Measurements from ENCODE around the gene DOCK4.
"Not testable (repeated sequence)": the region's sequence is repeated elsewhere in the genome, so short reads cannot be mapped to it uniquely, and the experiment has no call there.

The DOCK4 gene

GRCh38 chr7:111918461-111918860, 287.7 kb downstream of the DOCK4 start:
- no peak overlapping the region for H3K4me3 ChIP-seq (IDR thresholded peaks at IDR 0.05; ENCODE audit: insufficient read depth, low read depth, low read length)
- H3K9ac ChIP-seq, result no peak overlapping the region
- H3K79me2 ChIP-seq (ENCODE audit: insufficient read depth, low read depth), result no peaks in the 10 kb centered on the region
- H3K4me1 ChIP-seq (ENCODE audit: low read depth, poor library complexity, severe bottlenecking), result no peaks in the 10 kb centered on the region
- H4K20me1 ChIP-seq (ENCODE audit: insufficient read depth), result no peaks in the 10 kb centered on the region
- TF ChIP-seq CTCF (conservative IDR thresholded peaks at IDR 0.05; ENCODE audit: low read depth, low read length), result no peak
- no peak overlapping the region for H3K4me2 ChIP-seq
- no peak overlapping the region for H3K27ac ChIP-seq
- no peak overlapping the region for H2AFZ ChIP-seq (ENCODE audit: low read depth)
- no peaks in the 10 kb centered on the region for H3K36me3 ChIP-seq (ENCODE audit: insufficient read depth)
- H3K27me3 ChIP-seq (ENCODE audit: insufficient read depth, low read depth), result no peaks in the 10 kb centered on the region

GRCh38 chr7:111917404-111917803, 288.8 kb downstream of the DOCK4 start:
- not testable (repeated sequence) for H3K79me2 ChIP-seq (ENCODE audit: insufficient read depth, low read depth); H3K4me3 ChIP-seq (IDR thresholded peaks at IDR 0.05; ENCODE audit: insufficient read depth, low read depth, low read length); H3K4me2 ChIP-seq; H4K20me1 ChIP-seq (ENCODE audit: insufficient read depth); H2AFZ ChIP-seq (ENCODE audit: low read depth); H3K27me3 ChIP-seq (ENCODE audit: insufficient read depth, low read depth); H3K9ac ChIP-seq; H3K36me3 ChIP-seq (ENCODE audit: insufficient read depth); H3K4me1 ChIP-seq (ENCODE audit: low read depth, poor library complexity, severe bottlenecking); H3K27ac ChIP-seq

GRCh38 chr7:111914291-111914690, 291.9 kb downstream of the DOCK4 start:
- Histone ChIP-seq H3K9ac (no peak overlapping the region), H3K4me3 (IDR thresholded peaks at IDR 0.05; ENCODE audit: insufficient read depth, low read depth, low read length) (no peak overlapping the region), H3K4me2 (no peak overlapping the region), H3K4me1 (ENCODE audit: low read depth, poor library complexity, severe bottlenecking) (no peaks in the 10 kb centered on the region), H4K20me1 (ENCODE audit: insufficient read depth) (no peaks in the 10 kb centered on the region), H2AFZ (ENCODE audit: low read depth) (no peak overlapping the region), H3K27me3 (ENCODE audit: insufficient read depth, low read depth) (no peaks in the 10 kb centered on the region), H3K27ac (no peak overlapping the region), H3K79me2 (ENCODE audit: insufficient read depth, low read depth) (no peaks in the 10 kb centered on the region), H3K36me3 (ENCODE audit: insufficient read depth) (no peaks in the 10 kb centered on the region)
- TF ChIP-seq CTCF (conservative IDR thresholded peaks at IDR 0.05; ENCODE audit: low read depth, low read length), result no peak

GRCh38 chr7:111911166-111911961, 294.8 kb downstream of the DOCK4 start:
- no peaks in the 10 kb centered on the region for H3K27me3 ChIP-seq (ENCODE audit: insufficient read depth, low read depth)
- H2AFZ ChIP-seq (ENCODE audit: low read depth), result no peak overlapping the region
- TF ChIP-seq CTCF (conservative IDR thresholded peaks at IDR 0.05; ENCODE audit: low read depth, low read length), result no peak
- no peak overlapping the region for H3K4me2 ChIP-seq
- H3K79me2 ChIP-seq (ENCODE audit: insufficient read depth, low read depth), result no peaks in the 10 kb centered on the region
- no peaks in the 10 kb centered on the region for H3K36me3 ChIP-seq (ENCODE audit: insufficient read depth)
- H4K20me1 ChIP-seq (ENCODE audit: insufficient read depth), result no peaks in the 10 kb centered on the region
- no peak overlapping the region for H3K9ac ChIP-seq
- H3K4me3 ChIP-seq (IDR thresholded peaks at IDR 0.05; ENCODE audit: insufficient read depth, low read depth, low read length), result no peak overlapping the region
- no peaks in the 10 kb centered on the region for H3K4me1 ChIP-seq (ENCODE audit: low read depth, poor library complexity, severe bottlenecking)
- H3K27ac ChIP-seq, result no peak overlapping the region

GRCh38 chr7:111910656-111911055, 295.5 kb downstream of the DOCK4 start:
- Histone ChIP-seq H3K36me3 (ENCODE audit: insufficient read depth) (no peaks in the 10 kb centered on the region), H3K4me3 (IDR thresholded peaks at IDR 0.05; ENCODE audit: insufficient read depth, low read depth, low read length) (no peak overlapping the region), H3K79me2 (ENCODE audit: insufficient read depth, low read depth) (no peaks in the 10 kb centered on the region), H3K27ac (no peak overlapping the region), H3K4me2 (no peak overlapping the region), H3K27me3 (ENCODE audit: insufficient read depth, low read depth) (no peaks in the 10 kb centered on the region), H3K4me1 (ENCODE audit: low read depth, poor library complexity, severe bottlenecking) (no peaks in the 10 kb centered on the region), H2AFZ (ENCODE audit: low read depth) (no peak overlapping the region), H3K9ac (no peak overlapping the region), H4K20me1 (ENCODE audit: insufficient read depth) (no peaks in the 10 kb centered on the region)
- no peak for TF ChIP-seq CTCF (conservative IDR thresholded peaks at IDR 0.05; ENCODE audit: low read depth, low read length)

GRCh38 chr7:111908673-111909072, 297.5 kb downstream of the DOCK4 start:
- not testable (repeated sequence) for H2AFZ ChIP-seq (ENCODE audit: low read depth); H3K4me3 ChIP-seq (IDR thresholded peaks at IDR 0.05; ENCODE audit: insufficient read depth, low read depth, low read length); H3K27me3 ChIP-seq (ENCODE audit: insufficient read depth, low read depth); H3K9ac ChIP-seq; H3K4me1 ChIP-seq (ENCODE audit: low read depth, poor library complexity, severe bottlenecking); H3K36me3 ChIP-seq (ENCODE audit: insufficient read depth); H3K27ac ChIP-seq; H3K4me2 ChIP-seq; H3K79me2 ChIP-seq (ENCODE audit: insufficient read depth, low read depth); H4K20me1 ChIP-seq (ENCODE audit: insufficient read depth)

All from KMS-11 (cell line).